ENCODE measurements around the gene SIMC1.
"Not testable (repeated sequence)": the region's sequence is repeated elsewhere in the genome, so short reads cannot be mapped to it uniquely, and the experiment has no call there.

The SIMC1 gene

GRCh38 chr5:176237971-176238644, at the start of gene SIMC1:
Gene SIMC1 (plus strand): TSS chr5:176238424. CDS start chr5:176238509, 85 bp downstream.
- peak; percentile 37 for DNase-seq

GRCh38 chr5:176188506-176189193, 49.6 kb upstream of the SIMC1 start:
- DNase-seq: no peak

GRCh38 chr5:176189857-176190256, 48.4 kb upstream of the SIMC1 start:
- DNase-seq: no peak

GRCh38 chr5:176190886-176191755, 47.1 kb upstream of the SIMC1 start:
- DNase-seq: no peak

GRCh38 chr5:176192094-176192721, 46.0 kb upstream of the SIMC1 start:
- DNase-seq: no peak

GRCh38 chr5:176192722-176193117, 45.5 kb upstream of the SIMC1 start:
- not testable (repeated sequence) for DNase-seq

GRCh38 chr5:176193636-176194035, 44.6 kb upstream of the SIMC1 start:
- not testable (repeated sequence) for DNase-seq

- not testable (repeated sequence) for DNase-seq
These were observed 43.8 kb upstream of the SIMC1 start for GRCh38 chr5:176194238-176195083.

GRCh38 chr5:176195084-176195413, 43.2 kb upstream of the SIMC1 start:
- DNase-seq: not testable (repeated sequence)

GRCh38 chr5:176195487-176196207, 42.6 kb upstream of the SIMC1 start:
- DNase-seq: not testable (repeated sequence)

GRCh38 chr5:176196781-176197180, 41.4 kb upstream of the SIMC1 start:
- not testable (repeated sequence) for DNase-seq

- DNase-seq: not testable (repeated sequence)
These were observed 40.9 kb upstream of the SIMC1 start for GRCh38 chr5:176197234-176197858.

- DNase-seq: not testable (repeated sequence)
These were observed 39.9 kb upstream of the SIMC1 start for GRCh38 chr5:176198299-176198698.

- not testable (repeated sequence) for DNase-seq
These were observed 39.1 kb upstream of the SIMC1 start for GRCh38 chr5:176198991-176199733.

GRCh38 chr5:176199803-176200399, 38.3 kb upstream of the SIMC1 start:
- DNase-seq: not testable (repeated sequence)

GRCh38 chr5:176201811-176202210, 36.4 kb upstream of the SIMC1 start:
- DNase-seq: no peak

GRCh38 chr5:176203086-176203485, 35.1 kb upstream of the SIMC1 start:
- DNase-seq: no peak

GRCh38 chr5:176203535-176203934, 34.7 kb upstream of the SIMC1 start:
- DNase-seq: not testable (repeated sequence)

- not testable (repeated sequence) for DNase-seq
These were observed 23.7 kb upstream of the SIMC1 start for GRCh38 chr5:176214466-176215021.
